Measurements from ENCODE around the gene PRKCD.

The PRKCD gene

DNA sequence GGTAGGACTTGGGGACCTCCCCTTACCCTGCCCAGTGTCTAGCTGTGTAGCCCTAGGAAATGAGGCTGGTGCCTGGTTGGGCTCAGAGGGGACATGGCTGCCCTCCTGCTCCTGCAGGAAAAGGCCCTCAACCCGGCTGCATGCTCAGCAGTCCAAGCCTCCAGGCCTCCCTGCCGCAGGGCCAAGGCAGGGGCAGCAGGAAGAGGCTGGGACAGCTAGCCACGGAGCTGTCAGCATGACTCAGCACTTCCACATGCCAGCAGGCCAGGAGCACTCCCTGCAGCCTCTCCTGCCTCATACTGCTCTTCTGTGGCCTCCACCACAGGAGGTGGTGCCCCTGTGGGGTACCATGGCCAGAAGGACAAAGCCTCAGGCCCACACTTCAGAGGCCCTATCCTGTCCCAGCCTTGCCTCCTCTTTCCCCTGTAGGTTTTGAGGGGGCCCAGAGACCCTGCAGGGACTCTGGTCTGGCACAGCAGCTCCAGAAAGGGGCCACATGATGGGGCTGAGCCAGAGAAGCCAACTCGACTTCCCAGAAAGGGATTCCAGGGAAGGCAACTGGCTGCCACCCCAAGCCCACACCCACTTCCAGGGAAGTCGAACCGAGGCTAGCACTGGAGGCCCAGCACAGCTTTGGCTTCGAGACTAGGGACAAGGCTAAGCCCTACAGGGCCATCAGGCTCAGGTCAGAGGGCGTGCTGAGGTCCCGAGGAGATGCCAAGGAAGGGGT is 75.3 kb downstream of the PRKCD start:
- DNase-seq = no peak

DNA sequence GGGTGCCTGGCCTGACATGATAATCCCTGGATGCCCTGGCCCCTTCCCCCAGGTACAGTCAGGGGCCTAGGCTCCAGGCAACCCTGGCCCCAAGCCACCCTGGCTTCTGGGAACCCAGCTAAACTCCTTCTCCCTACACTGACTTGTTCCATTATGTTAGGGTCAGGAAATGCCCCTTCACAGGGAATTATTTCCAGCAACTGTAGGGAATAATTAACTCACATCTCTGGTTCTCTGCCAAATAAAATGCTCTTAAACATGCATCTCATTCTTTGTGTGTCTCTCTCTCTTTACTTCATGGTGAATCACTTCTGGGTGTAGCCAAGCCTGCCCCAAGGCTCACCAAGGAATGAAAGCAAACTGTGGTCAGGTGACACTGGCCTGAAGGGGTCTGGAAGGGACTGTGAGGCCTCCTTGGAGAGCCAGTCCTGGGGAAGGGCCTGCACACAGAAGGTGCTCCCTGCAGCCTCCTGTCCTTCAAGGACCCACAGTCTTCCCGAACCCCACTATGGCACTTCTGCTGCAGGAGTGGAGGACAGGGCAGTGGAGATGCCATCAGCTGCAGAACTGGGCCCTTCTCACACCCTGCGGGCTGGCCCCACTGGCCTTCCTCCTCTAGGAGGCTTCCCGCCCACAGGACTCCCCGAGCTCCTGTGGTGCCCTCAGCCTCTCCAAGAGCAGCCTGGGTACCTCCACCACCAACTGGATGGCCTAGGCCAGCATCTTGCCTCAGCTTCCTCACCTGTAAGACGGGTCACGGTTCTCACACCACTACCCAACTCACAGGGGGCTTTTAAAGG is 77.2 kb downstream of the PRKCD start:
- DNase-seq = no peak

GRCh38 chr3:53238886-53239285 is 77.9 kb downstream of the PRKCD start:
- DNase-seq = no peak

GRCh38 chr3:53239800-53240199 is 78.8 kb downstream of the PRKCD start:
- no peak for DNase-seq

GRCh38 chr3:53240989-53241972 is 80.3 kb downstream of the PRKCD start:
- no peak for DNase-seq

- DNase-seq = no peak
Observed at GRCh38 chr3:53242155-53242554, 81.1 kb downstream of the PRKCD start.

Data from NCI-H82 (cell line).